Skin of body (tissue), 2 donors: Measurements from ENCODE around the gene SH3BP2. TPM values are rescaled to one million over a fixed set of nuclear protein-coding genes. Genes with fewer than 3 reads are reported as not detected.

Source experiments
- DNase-seq: peaks from one replicate; lab custom pipeline; 2025; lab: John Stamatoyannopoulos, UW
- total RNA-seq: library from RNA; depleted of rRNA; stranded (reverse); fragments of >200 nt; gene quantifications from one replicate; pipeline ENCODE4 v1.2.3, GENCODE V29; 2014

SH3BP2 gene
- total RNA-seq, 1 donor from 2014 or later = 29.4 TPM

DNA sequence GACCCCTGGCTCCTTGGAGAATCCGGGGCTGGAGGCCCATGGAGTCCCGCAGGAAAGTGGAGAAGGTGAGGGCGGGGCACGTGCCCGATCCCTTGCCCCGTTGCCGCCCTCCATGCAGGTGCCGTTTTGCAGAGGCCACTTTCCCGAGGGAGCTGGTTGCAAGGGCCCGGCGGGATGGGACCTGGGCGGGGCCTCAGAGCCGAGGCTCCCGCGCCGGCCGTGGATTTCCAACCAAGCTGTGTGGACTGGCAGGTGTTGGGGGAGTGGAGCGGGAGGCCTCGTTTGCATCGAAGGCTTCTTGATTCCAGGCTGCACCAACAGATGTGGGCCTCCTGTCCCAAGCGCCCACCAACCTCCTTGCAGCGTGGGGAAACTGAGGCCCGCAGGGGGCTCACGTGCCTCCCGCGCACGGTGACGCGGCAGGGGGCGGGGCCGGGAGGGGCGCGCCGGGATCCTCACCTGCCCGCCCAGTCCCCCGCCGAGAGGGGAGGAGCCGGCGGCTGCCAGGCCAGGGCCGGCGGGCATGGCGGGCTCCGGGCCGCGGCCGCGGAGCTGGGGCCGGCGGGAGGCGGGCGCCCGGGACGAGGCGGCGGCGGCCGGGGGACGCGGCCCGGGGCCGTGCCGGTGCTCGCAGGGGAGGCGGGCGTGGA lies 24.9 kb downstream of the SH3BP2 start:
- no peak for DNase-seq

GRCh38 chr4:2818351-2818939 lies 25.6 kb downstream of the SH3BP2 start:
- DNase-seq = no peak

DNA sequence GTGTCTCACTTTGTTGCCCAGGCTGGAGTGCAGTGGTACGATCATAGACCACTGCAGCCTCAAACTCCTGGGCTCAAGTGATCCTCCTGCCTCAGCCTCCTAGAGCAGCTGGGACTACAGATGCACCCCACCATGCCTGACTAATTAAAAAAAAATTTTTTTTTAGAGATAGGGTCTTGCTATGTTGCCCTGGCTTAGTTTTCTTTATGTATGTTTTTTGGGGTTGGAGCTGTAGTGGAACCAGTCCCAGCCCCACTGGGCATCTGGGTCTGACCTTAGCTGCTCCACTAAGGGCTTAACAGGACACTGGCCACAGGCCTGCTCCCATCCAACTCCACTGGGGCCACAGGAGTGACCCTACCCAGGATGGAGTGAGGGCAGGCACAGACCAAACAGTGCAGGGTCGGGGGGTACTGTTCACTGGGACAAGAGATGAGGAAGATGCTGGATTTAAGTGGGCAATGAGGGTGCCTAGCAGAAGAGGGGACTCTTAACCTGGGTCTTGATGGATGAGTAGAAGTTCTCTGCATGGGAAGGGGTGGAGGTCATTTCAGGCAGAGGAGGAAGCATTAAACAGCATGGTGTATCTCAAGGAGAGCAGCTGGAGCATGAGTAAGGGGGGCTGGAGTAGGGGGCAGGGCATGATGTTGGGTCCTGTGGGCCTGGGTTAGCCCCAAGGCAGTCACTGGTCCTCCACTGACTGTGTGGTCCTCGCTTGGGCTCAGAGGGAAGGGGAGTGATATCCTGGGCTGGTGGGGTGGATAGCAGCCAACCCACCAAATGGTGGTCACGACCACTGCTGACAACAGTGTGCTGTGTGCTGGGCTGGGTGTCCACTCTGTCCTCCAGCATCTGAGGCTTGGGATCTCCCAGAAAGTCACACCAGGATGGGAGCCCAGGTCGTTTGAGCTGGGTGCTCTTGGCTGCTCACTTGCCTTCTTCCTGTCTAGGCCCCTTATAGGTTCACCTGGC lies 26.6 kb downstream of the SH3BP2 start:
- no peak for DNase-seq

DNA sequence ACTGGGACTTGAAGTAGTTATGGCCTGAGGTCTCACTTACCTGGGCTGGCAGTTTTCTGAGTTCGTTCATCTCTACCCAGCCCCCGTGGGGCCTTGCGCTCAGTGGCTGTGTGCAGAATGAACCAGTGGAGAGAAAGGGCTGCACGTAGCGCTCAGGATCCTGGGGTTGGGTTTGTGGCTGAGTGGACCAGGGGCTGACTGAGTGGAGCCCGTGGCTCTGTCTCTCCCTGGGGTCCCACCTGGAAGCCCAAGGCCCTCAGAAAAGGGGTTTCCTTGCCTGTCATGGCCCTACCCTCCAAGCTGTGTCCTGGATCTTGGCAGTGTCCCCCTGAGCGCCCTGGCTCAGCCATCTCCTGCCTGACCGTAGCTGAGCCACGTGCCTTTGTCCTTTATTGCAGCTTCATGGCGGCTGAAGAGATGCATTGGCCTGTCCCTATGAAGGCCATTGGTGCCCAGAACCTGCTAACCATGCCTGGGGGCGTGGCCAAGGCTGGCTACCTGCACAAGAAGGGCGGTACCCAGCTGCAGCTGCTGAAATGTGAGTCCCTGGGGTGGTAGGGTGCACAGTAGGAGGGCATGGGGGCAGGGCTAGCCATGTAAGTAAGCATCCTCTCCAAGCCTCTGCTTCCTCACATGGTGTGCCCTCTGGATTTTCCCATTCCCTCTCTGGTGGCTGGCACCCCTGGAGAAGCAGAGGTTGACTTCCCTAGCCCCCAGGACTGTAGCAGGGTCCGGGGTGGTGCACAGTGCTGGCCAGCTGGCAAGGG lies 27.5 kb downstream of the SH3BP2 start:
- no peak for DNase-seq

DNA sequence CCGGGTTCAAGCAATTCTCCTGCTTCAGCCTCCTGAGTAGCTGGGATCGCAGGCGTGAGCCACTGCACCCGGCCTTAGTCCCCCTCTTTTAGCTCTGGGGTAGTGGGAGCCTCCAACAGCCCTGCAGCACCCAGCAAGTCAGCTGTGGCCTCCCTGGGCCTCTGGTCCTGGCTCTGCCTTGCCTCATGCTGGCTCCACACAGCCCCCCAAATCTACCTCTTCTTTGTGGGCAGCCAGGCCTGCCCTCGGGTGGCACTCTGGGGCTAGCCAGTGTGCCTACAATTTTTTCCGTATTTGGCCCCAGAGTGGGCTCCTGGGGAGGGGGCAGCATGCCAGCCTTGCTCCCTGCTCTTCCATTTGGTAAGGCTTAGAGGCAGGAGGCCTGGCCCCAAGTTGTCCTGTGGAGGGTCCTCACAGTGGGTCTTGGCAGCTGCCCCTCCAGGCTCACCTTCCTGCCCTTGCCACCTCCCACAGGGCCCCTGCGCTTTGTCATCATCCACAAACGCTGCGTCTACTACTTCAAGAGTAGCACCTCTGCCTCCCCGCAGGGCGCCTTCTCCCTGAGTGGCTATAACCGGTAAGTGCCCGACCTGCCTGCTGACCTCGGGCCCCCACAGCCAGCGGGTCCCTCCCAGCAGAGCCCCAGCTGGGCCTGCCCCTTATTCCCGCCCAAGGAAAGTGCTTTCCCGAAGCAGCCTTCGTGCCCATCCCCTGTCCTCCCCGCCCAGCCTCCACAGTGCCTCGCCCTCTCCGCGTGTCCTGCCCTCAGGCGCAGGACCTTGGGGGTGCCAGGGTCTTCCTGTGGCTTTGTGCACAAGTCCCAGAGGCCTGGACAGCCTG lies 29.8 kb downstream of the SH3BP2 start:
- no peak for DNase-seq

DNA sequence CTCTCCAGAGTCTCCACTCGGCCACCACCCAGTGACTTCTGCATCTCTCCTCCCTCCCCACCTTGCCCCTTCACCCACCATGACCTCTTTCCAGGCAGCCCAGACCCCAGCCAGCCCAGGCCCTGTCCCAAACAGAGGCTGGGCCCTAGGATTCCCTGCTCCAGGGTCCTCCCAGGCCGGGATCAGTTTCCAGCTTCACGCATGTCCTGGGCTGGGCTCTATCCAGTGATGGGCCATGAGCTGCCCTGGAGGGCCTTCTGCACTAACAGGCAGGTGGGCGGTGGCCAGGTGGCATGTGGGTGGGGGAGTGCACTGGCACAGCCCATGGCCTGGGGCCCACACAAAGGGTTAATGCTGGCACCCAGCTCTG lies 30.4 kb downstream of the SH3BP2 start:
- DNase-seq = no peak

DNA sequence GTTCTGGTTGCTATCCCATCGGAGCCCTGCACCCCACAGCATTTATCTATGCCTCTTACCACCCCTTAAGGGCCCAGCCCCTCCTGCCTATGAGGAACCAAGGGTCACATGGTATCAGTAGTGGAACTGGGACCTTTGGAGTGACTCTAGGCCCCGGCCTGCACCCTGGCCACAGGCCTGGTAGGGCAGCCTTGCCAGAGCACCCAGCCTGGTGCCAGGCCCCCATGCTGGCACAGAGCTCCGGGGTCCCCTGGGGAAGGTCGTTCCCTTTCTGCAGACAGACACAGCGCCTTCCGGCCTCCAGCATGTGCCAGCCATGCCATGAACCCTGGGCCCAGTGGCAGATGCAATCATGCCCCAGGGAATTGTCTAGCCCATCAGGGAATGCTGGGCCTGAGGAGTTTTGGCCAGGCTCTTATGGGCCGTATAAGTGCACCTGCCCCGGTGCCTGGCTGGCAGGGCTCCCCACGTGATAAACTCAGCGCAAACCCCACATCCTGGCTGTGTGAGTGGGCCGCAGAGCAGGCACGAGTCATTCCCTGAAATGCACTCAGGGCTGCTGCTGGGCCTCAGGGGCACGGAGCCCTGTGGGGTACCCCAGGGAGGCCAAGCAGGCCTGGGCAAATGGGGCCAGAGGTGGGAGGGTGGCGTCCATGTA lies 30.9 kb downstream of the SH3BP2 start:
- no peak for DNase-seq

DNA sequence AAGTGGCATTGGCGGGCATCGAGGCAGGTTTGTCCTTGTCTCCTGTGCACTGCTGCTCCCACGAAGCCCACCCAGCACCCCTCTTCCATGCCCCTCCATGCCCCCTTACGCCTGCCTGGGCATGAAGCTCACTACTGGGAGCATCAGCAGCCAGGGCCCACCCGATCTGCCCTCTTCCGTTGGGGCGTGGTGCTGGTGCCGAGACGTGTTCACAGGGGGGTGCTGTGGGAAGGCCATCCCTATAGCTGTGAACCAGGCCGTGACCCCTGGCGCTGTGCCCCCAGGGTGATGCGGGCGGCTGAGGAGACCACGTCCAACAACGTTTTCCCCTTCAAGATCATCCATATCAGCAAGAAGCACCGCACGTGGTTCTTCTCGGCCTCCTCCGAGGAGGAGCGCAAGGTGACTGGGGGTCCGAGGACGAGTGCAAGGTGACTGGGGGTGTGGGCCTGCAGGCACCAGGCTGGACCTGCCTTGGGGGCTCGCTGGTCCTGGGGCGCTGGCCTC lies 31.5 kb downstream of the SH3BP2 start:
- DNase-seq = no peak

DNA sequence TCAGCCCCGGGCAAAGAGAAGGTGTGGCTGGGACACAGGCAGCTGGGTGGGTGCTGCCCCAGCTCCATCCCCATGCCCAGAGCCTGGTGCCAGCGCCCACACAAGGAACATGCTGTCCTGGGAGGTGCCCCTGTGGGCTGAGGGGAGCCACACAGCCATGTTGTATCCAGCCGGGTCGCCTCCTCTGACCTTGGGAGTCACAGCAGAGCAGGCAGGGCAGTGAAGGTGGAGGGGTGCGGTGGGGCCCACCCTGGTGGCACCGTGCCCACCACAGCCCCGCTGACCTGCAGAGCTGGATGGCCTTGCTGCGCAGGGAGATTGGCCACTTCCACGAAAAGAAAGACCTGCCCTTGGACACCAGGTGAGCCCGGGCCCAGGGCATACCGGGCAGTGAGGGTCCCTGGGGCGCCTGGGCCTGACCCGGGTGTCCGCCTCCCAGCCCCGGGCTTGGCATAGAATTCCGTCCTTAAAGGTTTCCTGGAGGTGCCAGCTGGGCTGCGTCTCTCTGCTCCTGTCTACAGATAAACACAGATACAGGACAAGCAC lies 32.0 kb downstream of the SH3BP2 start:
- DNase-seq = no peak

GRCh38 chr4:2825740-2826139 lies 32.9 kb downstream of the SH3BP2 start:
- no peak for DNase-seq

DNA sequence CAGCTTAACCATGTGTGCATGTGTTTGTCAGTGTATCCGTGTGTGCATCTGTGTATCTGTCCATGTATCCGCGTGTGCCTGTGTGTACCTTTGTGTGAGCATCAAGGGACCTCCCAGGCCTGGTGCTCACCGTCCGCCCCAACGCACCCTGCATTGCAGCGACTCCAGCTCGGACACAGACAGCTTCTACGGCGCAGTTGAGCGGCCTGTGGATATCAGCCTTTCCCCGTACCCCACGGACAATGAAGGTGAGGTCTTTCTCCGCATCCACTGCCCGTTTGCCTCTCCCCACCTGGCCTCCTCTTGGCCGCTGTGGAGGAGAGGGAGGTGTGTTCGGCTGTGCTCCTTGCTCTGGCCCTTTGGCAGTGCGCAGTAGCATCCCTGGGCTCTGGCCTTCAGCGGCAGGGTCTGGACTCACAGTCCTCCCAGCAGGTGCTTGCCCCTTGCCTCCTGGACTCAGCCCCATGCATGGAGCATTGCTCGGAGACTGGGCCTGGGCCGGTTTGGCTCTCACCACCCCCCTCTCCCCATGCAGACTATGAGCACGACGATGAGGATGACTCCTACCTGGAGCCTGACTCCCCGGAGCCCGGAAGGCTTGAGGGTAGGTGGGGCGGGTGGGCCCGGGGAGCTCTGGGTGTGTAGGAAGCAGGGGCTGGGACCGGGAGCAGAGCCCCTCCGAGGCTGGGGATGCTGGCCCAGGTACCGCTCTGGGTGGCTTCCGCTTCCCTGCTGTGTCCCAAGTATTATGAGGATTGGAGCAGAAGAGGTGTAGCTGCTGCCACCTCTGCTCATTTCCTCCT lies 34.4 kb downstream of the SH3BP2 start:
- no peak for DNase-seq

GRCh38 chr4:2827874-2828751 lies 35.2 kb downstream of the SH3BP2 start:
- no peak for DNase-seq

DNA sequence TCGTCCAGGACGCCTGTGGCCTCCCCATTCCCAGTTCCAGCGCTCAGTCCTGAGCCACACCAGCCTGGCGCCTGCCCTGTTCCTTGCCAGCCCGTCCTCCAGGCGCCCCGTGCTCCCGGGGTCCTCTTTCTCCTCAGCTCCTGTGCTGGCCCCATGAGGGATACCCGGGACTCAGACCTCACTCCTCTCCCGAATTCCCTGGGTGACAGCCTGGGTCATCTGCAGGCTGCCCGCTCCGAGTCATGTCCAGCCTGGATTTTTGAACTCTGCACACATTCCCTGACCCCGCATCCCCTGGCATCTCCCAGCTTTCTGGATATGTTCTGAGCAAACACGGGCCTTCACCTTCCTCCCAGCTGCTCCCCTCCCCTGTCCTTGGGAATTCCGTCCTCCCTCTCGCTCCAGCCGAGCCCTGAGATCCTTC lies 35.9 kb downstream of the SH3BP2 start:
- DNase-seq = no peak

GRCh38 chr4:2829321-2829932 lies 36.5 kb downstream of the SH3BP2 start:
- no peak for DNase-seq

DNA sequence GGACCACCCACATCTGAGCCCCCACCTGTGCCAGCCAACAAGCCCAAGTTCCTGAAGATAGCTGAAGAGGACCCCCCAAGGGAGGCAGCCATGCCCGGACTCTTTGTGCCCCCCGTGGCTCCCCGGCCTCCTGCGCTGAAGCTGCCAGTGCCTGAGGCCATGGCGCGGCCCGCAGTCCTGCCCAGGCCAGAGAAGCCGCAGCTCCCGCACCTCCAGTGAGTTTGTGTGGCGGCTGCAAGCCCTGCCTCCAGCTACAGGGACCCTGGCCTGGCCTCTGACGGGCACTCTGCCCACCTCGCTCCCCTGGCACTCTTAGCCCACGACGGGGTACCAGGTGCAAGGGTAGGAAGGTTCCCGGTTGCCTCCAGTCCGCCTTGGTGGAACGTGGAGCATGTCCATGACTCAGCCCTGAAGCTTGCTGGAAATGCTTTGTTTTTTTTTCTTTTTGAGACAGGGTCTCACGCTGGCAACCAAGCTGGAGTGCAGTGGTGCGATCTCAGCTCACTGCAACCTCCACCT lies 37.1 kb downstream of the SH3BP2 start:
- no peak for DNase-seq

DNA sequence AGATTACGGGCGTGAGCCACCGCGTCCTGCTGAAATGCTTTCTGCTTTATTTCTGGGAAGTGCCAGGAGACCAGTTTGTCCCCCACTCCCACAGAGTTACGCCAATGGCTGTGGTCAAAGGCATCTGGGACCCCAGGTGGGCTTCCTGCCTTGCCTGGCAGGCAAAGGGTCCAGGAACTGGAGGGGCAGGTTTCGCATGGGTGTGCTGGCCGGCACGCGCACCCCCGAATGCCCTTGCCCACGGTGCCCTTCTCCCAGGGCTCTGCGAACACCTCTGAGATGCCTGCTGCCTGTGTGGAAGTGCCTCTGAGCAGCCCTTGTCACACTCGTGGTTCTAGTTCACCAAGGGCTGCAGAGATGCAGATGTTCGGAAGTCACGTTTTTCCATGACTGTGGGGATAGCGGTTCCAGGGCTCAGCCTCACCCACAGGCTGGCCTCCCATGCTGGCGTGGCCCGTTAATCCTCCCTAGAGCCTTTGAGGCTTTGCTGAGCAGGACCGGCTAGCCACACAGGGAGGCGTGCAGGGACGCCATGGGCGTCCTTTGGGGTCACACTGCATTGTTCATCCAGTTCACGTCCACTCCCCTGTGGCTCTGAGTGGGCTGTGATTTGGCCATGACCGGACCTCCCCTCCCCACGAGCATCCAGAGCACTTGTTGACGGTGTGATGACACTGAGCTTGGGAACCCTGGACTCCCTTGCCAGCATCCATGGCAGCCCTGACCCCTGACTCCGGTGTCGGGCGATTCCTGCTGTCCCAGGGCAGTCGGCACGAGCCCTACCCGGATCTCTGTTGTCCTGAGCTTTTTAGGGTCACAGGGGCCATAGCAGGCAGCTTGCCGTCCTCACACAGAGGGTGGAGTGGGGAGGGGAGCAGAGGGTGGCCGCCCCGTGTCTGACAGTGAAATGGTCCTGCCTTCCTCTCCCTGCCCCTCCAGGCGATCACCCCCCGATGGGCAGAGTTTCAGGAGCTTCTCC lies 38.0 kb downstream of the SH3BP2 start:
- DNase-seq = no peak
